Uterus (tissue), 4 donors: ENCODE data around the gene GMPPA. TPM values are rescaled to one million over a fixed set of nuclear protein-coding genes. Genes with fewer than 3 reads are reported as not detected.

Experiments used
- DNase-seq, 2 donors: peaks; one replicate each; pipeline ENCODE4 v3.0.0-alpha.2; 2019 to 2020
- H3K27ac ChIP-seq, 2 donors: fragments of 200-600 bp; sonication (generic); 1 replicate in 1 of 2; 2 replicates in 1 of 2; pipeline ENCODE4 v1.5.1; 2016 to 2018
- H3K27me3 ChIP-seq, 2 donors: fragments of 200-600 bp; sonication (generic); one replicate each; pipeline ENCODE4 v1.5.1; 2018 to 2019; ENCODE audit warnings: control low read depth in 1 of 2
- H3K36me3 ChIP-seq, 2 donors: fragments of 200-600 bp; sonication (generic); one replicate each; pipeline ENCODE4 v1.5.1; 2019; ENCODE audit warnings: control low read depth in 1 of 2
- H3K4me1 ChIP-seq, 2 donors: fragments of 200-600 bp; sonication (generic); one replicate each; pipeline ENCODE4 v1.5.1; 2018 to 2019; ENCODE audit warnings: control low read depth in 1 of 2
- H3K4me3 ChIP-seq, 2 donors: fragments of 200-600 bp; sonication (generic); 1 replicate in 1 of 2; 2 replicates in 1 of 2; pipeline ENCODE4 v1.5.1; 2018 to 2019; ENCODE audit warnings: mild to moderate bottlenecking in 1 of 2
- H3K9me3 ChIP-seq, 2 donors: fragments of 200-600 bp; sonication (generic); one replicate each; pipeline ENCODE4 v1.5.1; 2019; ENCODE audit warnings: control low read depth in 1 of 2
- POLR2A ChIP-seq, 2 donors: fragments of 450-650 bp; IDR thresholded peaks; one replicate each; pipeline ENCODE4 v1.6.1; 2016; ENCODE audit warnings: antibody characterized with exemption in 2 of 2, mild to moderate bottlenecking in 1 of 2, moderate library complexity in 1 of 2
- intact Hi-C: fragments of 100-400 bp; cut with DNase I; formaldehyde crosslinking; loops from one replicate; pipeline ENCODE4 v1.15.1; 2023; ENCODE audit warnings: low total_unique reads
- total RNA-seq, 4 donors: library from RNA; depleted of rRNA in 3 of 4; stranded (reverse); fragments of >200 nt in 3 of 4; gene quantifications; one replicate each; pipeline versions ENCODE4 v1.1.0 to v1.2.4, GENCODE V29; 2014 to 2023
- TF ChIP-seq, protein P1 (sequence below), 4 experiments: fragments of 200-600 bp in 2 of 4; fragments of 450-650 bp in 2 of 4; sonication (generic) in 2 of 4; IDR thresholded peaks; one replicate each; pipeline ENCODE4 v1.5.1; 2016 to 2019; ENCODE audit warnings: antibody characterized with exemption in 4 of 4, mild to moderate bottlenecking in 2 of 4, moderate library complexity in 1 of 4
- donor health status: DM: yes; HTN: yes; CAD: no.

Gene GMPPA
- total RNA-seq, 4 donors from 2014 or later, result 14.1 to 39.5 (median 27.6) TPM

DNA sequence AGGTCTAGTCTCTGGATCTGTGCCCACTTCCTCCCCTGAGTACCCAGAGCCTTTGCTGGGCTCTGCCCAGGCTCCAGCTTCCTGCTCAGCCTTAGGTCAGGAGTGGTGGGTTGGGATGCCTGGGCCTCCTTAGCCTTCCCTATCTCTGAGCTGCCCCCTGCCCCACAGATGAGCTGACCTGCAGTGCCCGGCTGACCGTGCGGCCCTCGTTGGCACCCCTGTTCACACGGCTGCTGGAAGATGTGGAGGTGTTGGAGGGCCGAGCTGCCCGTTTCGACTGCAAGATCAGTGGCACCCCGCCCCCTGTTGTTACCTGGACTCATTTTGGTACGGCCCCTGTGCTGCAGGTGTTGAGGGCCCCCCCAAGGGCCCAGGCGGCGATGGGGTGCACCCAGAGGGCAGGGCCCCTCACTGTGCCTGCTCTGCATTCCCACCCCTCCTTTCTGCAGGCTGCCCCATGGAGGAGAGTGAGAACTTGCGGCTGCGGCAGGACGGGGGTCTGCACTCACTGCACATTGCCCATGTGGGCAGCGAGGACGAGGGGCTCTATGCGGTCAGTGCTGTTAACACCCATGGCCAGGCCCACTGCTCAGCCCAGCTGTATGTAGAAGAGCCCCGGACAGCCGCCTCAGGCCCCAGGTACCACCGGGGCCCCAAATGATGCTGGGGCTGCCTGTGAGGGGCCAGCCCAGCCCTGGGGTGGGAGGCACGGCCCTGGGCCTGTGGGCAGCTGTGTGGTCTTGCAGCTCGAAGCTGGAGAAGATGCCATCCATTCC, 30.1 kb upstream of the GMPPA start:
- no peak for TF ChIP-seq POLR2A (IDR thresholded peaks at IDR 0.05)
- Histone ChIP-seq H3K27me3 (no peaks in the 10 kb centered on the region), H3K36me3 (no peaks in the 10 kb centered on the region), H3K9me3 (no peaks in the 10 kb centered on the region), H3K4me3 (no peak overlapping the region), H3K4me1 (peaks cover 0 to 5% of the 10 kb centered on the region in 2 donors), H3K27ac (no peak overlapping the region)
- DNase-seq, result no peak
- intact Hi-C loops, result no loop called here

- Histone ChIP-seq H3K36me3 (no peaks in the 10 kb centered on the region), H3K27me3 (no peaks in the 10 kb centered on the region), H3K9me3 (no peaks in the 10 kb centered on the region), H3K4me3 (no peak overlapping the region), H3K27ac (no peak overlapping the region), H3K4me1 (peaks cover 0 to 5% of the 10 kb centered on the region in 2 donors)
- intact Hi-C loops, result no loop called here
- no peak for TF ChIP-seq POLR2A (IDR thresholded peaks at IDR 0.05)
- TF ChIP-seq, protein P1, sequence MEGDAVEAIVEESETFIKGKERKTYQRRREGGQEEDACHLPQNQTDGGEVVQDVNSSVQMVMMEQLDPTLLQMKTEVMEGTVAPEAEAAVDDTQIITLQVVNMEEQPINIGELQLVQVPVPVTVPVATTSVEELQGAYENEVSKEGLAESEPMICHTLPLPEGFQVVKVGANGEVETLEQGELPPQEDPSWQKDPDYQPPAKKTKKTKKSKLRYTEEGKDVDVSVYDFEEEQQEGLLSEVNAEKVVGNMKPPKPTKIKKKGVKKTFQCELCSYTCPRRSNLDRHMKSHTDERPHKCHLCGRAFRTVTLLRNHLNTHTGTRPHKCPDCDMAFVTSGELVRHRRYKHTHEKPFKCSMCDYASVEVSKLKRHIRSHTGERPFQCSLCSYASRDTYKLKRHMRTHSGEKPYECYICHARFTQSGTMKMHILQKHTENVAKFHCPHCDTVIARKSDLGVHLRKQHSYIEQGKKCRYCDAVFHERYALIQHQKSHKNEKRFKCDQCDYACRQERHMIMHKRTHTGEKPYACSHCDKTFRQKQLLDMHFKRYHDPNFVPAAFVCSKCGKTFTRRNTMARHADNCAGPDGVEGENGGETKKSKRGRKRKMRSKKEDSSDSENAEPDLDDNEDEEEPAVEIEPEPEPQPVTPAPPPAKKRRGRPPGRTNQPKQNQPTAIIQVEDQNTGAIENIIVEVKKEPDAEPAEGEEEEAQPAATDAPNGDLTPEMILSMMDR (IDR thresholded peaks at IDR 0.05), result no peak
- DNase-seq, result no peak
Observed at GRCh38 chr2:219469186-219469724, 29.4 kb upstream of the GMPPA start.

GRCh38 chr2:219470429-219470828, 28.3 kb upstream of the GMPPA start:
- Histone ChIP-seq H3K9me3 (no peaks in the 10 kb centered on the region), H3K4me3 (no peak overlapping the region), H3K27ac (no peak overlapping the region), H3K27me3 (no peaks in the 10 kb centered on the region), H3K36me3 (no peaks in the 10 kb centered on the region), H3K4me1 (peaks cover 0 to 5% of the 10 kb centered on the region in 2 donors)
- intact Hi-C loops, result no loop called here
- no peak for DNase-seq
- no peak for TF ChIP-seq POLR2A (IDR thresholded peaks at IDR 0.05)
- TF ChIP-seq, protein P1 (IDR thresholded peaks at IDR 0.05), result no peak

- DNase-seq, result no peak
- H3K4me1 ChIP-seq, result peaks cover 0 to 7% of the 10 kb centered on the region in 2 donors
- no peaks in the 10 kb centered on the region for H3K36me3 ChIP-seq
Observed at GRCh38 chr2:219471476-219472371, 27.0 kb upstream of the GMPPA start.

DNA sequence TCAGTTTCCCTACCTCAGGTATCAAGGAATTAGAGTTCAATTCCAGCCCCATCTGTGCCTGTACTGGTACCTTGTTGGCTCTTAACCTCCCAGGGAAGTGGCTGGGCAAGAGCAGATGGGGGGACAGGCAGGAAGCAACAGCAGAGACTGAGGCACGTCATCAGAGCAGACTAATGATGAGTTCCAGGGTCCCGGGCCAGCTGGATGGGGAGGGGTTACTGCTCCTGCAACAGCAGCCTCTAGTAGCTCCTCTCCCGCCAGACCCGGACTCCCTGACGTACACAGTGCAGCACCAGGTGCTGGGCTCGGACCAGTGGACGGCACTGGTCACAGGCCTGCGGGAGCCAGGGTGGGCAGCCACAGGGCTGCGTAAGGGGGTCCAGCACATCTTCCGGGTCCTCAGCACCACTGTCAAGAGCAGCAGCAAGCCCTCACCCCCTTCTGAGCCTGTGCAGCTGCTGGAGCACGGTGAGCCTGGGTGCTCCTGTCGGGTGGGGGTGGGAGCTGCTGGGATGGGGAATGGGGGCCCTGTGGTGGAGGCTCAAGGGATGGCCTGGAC, 26.0 kb upstream of the GMPPA start:
- TF ChIP-seq, protein P1 (IDR thresholded peaks at IDR 0.05), result no peak
- no peak for TF ChIP-seq POLR2A (IDR thresholded peaks at IDR 0.05)
- no peaks in the 10 kb centered on the region for H3K36me3 ChIP-seq
- H3K4me1 ChIP-seq, result peaks cover 0 to 5% of the 10 kb centered on the region in 2 donors

More at GRCh38 chr2:219471476-219472371, 27.0 kb upstream of the GMPPA start:
- Histone ChIP-seq H3K27me3 (no peaks in the 10 kb centered on the region), H3K4me3 (no peak overlapping the region), H3K27ac (no peak overlapping the region), H3K9me3 (no peaks in the 10 kb centered on the region)
- intact Hi-C loops, result no loop called here
- no peak for TF ChIP-seq POLR2A (IDR thresholded peaks at IDR 0.05)
- TF ChIP-seq, protein P1 (IDR thresholded peaks at IDR 0.05), result no peak

More for the DNA sequence above, 26.0 kb upstream of the GMPPA start:
- DNase-seq, result no peak
- H3K27me3 ChIP-seq, result no peaks in the 10 kb centered on the region
- no peaks in the 10 kb centered on the region for H3K9me3 ChIP-seq
- H3K4me3 ChIP-seq, result no peak overlapping the region
- intact Hi-C loops, result no loop called here
- H3K27ac ChIP-seq, result no peak overlapping the region
